Stimulated activated CD4-positive, alpha-beta T cell treated with anti-CD3 and anti-CD28 coated beads, Interleukin-4, amount 100 ng/mL, for 1 hour (primary cell): ENCODE measurements around the gene PDE4D.

Experiments
- DNase-seq: peaks from one replicate; pipeline ENCODE4 v3.0.0-alpha.2; 2020

Gene PDE4D

DNA sequence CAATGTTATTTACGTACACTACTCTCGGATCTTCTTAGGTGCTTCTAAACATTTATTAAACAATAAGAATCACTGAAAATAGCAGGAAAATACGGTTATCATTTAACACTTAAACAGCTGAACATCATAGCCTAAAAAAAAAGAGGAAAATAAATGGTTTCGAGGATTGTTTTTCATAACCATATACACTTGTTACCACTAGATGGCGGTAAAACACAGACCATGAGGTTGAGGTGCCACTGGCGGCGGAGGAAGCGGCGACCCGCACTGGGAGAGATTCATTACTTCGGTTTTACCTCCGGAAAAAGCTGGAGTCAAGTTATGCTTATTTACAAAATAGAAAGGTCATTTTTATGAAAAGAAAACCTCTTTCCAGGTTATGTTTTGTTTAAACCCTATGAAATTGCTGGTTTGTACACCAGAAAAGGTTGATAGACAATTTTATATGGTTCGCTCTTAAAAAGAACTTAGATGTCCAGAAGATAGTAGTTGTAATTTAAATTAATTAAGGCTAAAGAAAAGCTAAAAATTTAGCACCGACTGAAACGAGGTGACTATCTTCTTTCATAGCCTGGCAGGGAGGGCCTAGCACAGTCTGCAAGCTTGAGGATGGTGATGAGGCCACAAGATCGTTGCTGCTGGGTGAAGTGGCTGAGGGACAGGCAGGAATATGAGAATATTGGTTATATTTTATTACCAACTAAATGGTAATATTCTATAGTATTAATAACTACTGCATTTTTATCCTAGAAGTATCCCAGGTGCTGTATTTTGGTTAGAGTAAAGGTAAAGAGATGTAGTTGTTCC lies 704.9 kb downstream of the PDE4D start:
- DNase-seq, result peak; percentile 56

DNA sequence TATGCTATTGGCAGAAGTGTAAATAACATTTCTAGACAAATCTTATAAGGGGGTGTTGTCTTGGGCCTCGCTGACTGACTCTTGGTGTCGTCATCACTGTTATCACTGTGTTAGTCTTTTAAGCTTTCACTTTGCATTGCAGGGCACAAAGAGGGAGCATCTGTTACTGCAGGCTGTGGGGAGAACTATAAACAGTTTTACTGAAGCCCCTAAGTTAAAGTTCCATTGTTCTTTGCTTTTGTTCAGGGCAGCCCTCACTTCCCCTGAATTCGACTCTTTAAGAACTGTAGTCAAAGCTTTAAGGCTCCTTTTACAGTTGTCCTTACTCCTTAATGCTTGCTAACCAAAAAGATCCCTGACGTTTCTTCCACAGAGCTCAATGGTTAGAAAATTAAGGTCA lies 705.7 kb downstream of the PDE4D start:
- no peak for DNase-seq

DNA sequence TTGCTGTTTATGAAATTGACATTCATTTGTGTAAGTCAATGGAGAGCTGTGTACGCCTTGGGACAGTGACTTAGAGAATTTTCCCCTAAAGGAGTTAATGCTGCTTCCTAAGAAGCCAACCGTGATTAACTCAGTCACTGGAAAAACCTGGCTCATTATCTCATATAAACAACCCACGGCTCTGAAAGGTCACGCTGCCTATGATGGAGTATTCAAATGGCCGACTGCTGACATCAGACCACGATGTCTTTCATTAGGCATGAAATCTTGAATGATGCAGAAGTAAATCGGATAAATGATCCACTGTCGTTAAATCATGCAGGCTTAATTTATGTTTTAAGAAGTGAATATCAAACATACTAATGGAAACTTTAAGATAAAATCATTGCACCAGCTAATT lies 706.9 kb downstream of the PDE4D start:
- no peak for DNase-seq

DNA sequence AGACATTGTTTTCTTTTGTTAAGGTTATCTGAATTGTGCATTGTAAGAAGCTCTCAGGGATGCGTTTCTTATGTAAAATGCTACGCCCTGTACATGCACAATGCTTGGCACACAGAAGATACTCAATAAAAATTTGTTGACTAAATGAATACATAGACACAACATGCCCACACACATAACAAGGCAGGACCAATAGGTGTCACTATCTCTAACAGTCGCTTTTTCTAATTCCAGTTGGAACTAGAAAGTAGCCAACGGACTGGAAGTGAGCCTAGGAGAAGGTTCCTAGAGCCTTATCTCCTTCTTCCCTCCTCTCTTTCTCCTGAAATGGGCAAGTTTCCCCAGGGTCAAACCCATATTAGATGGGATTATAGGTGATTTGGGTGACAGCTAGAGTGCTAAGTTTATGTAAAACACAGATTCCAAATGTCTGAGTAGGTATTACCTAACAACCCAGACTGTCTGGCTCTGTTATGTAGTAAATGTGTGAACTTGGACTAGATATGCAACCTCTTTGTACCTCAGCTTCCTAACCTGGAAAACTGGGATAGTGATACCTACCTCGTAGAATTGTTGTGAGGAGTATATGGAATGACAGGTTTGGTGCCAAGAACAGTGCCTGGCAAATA lies 707.7 kb downstream of the PDE4D start:
- no peak for DNase-seq

DNA sequence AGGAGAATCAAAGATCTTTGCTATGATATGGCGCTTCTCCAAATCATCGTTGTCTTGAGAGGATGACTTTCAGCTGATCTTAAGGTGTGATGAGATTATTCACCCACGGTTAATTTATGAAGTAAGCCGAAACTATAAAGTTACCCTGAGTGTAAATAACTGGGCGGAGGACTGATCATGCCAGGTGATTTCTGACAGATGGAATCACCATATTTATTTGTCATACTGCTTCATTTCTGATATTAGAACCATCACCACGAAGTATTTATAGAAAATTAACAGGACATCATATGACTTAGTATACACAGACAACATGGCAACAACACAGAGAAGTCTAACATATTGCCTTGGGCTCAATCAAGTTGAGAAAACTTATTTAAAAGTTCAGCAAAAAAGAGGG lies 708.8 kb downstream of the PDE4D start:
- no peak for DNase-seq

DNA sequence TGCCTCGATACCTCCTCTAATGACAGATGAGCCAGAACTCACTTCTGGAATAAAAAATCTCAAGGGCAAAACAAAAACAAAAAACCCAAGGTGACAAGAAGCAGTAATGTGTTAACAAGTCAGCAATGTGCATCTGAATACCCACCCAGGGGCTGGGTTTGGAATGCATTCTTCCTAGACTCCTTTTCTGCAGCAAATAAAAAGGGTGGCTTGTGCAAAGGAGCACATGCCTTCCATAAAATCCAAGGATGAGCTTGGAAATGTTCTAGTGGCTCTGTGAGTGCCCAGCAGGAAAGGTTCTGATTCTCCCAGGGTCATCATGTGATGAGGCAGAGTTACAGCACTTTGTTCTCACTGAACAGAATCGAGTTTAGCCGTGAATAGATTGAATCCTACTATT lies 710.8 kb downstream of the PDE4D start:
- no peak for DNase-seq

DNA sequence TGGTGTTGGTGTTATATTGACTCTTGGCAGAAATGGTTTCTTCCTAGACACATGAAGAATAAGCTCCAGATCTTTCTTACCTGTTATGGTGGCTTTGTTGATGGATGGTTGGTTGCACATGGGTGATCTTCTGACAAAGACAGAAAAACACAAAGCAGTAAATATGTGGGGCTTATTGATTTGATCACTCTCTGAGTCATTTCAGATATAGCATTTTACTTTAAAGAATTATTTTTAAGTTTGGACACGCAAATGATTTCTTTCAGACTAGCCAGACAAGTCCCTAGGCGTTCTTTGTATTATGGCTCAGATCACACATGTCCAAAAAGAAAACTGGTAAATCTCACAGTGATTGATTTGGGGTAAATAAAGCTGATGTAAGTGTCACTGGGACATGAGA lies 713.0 kb downstream of the PDE4D start:
- no peak for DNase-seq

DNA sequence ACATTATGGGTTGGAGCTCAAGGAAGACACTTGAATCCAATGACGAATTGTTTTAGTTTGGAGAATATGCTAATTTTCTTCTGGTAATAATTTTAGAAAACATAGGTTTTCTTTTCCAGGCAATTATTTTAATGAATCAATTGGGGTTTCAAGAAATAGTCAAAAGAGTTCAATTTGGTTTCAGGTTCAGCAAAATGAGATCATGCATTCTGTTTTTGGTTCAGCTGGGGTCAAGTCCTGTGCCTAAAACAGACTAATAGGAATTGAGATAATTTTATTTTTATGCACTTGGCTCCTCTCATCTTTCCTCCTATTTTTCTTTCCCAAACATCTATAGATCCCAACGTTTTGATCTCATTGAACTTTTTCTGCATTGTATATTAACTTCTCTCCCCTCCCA lies 713.8 kb downstream of the PDE4D start:
- DNase-seq, result no peak

DNA sequence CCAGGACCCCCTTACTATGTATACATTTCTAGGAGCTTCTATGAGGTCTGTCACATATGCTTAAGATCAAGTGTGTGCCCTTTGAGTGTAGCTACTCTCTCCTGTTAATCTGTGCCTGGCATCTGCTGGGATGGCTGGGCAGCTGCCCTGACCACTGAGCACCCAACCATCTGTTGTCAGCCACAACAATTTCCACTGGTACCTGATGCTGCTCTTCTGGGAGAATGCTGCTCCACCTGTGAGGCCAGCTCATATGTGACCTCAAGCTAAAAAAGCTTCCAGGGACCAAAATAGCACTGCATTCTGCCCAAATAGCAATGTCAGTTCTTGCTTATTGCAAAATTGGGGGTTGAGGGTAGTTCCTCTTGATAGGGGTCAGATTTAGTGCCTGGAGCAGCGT lies 715.0 kb downstream of the PDE4D start:
- no peak for DNase-seq

DNA sequence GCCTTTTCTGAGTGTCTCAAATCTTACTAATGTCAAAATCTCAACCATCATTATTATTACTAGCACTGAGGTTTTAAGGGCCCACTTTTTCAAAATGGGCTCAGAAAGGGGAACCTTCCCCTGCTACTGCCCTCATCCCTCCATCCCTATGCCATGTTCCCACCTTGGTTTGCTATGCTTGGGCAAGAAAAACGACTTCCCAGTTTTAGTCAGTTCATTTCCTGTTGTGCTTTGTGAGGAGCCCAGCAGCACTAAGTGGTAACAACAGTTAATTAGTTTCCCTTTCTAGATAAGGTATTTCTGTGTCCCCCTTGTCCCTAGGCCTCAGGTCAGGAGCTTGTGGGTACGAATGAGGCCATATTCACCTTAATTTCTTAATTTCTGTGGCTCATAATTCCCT lies 715.5 kb downstream of the PDE4D start:
- DNase-seq, result no peak

DNA sequence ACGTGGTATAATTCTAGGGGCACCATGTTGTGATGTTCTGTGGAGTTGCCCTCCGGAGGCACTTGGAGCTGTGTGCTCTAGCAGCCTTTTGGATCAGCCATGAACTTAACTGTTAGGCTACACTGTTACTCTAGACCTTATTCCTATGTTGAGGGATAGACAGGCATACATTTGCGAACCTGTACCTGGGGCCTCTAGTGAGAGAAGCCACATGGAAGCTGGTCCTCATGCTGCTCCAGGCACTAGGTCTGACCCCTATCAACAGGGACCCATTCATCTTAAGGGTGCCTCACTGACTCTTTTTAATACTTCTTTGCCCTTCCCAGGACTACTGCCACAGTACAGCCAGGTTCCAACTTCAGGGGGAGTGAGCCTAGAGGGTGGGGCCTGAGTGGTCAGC lies 715.9 kb downstream of the PDE4D start:
- no peak for DNase-seq

DNA sequence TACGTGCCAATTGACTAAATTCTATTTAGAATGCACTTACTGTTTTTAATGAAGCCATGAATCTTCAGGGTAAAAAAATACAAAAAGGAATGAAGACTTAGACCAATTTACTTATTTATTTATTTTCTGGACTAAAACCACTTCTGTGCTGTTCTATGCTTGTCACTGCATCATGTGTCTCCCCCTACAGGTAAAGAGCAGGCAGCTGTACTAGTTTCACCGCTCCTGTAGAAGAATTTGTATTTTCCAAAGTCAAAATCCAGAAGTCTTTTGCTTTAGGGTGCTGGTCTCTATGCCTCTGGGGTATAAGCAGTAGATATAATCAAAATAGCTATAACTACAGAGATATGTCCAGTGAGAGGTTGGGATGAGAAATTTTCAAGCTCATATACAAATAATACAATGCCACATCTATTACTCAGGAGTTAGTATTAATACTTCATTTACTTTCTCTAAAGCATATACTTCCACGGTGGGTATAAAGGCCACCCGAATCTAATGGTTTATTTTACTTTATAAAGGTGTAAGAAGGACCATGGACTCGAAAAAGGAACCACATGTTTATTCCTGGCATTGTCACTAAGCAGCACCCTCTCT lies 719.2 kb downstream of the PDE4D start:
- DNase-seq, result no peak

DNA sequence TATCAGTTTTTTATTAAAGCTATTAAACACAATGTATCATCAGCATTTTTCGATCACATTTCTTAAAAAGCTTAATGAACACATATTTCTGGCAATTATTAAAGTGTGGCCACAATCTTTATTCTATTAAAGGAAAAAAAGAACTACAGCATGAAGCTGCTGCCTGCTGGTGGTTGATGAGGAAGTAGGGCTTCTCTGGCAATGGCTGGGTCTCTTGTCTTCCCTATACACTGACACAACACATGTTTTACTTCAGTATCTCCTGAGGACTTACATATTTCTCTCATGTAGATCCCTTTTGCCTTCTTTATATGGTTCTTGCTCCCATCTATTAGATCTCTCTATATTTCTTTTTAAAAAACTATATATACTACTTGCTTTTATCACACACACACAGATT lies 719.9 kb downstream of the PDE4D start:
- DNase-seq, result no peak

DNA sequence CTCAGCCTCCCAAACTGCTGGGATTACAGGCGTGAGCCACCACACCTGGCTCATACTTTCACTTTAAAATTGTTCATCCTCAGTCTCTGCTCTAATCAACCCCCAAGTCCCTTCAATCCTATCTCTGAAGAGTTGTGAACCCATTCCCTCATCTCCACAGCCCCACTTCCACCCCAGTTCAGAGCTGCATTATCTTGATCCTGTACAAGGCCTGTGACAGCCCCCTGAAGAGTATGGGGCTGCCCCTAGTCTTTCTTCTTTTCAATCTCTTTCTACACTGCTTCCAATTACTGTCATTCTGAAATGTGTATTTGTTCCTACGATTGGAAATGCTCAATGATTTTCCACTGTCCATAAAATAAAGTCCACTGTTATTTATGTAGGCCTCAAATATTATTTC lies 722.4 kb downstream of the PDE4D start:
- DNase-seq, result no peak

DNA sequence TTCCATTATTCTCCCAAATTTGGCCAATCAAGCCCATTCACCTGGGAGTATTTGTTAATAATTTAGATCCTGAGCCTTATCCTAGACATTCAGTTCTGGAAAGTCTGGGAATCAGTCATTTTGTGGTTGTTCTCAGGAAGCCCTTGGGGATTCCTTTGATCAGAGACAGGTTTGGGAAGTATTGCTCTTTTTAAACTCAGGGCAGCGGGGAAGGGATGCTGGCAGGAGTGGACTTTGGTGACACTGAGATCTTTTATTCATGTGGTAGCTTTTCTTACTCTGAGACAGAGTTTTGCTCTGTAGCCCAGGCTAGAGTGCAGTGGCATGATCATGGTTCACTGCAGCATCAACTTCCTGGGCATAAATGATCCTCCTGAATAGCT lies 723.8 kb downstream of the PDE4D start:
- DNase-seq, result no peak

DNA sequence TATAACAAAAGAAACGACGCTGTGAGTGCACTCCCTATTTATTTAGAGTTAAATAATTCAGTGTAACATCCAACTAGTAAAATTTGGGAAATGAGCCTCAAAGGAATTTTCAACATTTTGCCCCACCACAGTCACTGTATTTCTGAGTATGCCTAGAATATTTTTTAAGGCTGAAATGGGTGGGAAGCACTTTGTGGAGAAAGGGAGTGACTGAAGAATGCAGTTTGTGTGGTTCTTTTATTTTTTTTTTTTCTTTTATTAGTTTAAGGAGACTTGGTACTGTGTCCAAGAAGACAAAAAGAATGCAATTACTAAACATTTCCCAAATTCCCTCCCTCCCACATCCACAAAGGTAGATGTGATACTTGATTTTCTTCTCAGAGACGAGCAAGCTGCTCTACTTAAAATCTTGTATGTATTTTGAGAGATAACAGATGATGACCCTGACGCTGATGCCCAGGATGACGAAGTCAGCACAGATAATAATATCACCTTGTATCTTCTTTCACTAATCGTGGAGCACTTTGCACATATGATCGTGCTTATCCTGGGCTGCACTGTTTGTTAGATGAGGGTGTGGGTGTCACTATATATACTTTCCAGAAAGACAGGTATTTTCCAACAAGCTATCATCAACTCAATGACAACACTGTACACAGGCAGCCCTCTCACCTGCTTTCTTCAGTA lies 724.3 kb downstream of the PDE4D start:
- no peak for DNase-seq

DNA sequence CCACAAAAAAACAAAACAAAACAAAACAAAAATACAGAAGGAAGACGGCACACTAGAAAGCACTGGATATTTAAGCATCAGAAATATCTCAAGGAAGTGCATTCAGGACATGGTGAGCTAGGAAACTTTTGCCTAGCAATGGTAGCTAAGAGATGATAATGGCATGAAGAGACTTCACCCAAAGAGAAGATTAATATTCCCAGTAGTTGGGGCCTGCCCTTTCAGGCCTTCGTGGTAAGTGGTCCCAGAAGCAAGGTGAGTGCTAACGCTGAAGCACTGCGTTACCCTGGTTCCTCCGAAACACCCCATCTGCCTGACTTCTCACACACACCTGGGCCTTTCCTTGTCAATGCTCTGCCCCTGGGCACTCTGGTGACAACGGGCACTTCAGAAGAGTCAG lies 725.5 kb downstream of the PDE4D start:
- no peak for DNase-seq

DNA sequence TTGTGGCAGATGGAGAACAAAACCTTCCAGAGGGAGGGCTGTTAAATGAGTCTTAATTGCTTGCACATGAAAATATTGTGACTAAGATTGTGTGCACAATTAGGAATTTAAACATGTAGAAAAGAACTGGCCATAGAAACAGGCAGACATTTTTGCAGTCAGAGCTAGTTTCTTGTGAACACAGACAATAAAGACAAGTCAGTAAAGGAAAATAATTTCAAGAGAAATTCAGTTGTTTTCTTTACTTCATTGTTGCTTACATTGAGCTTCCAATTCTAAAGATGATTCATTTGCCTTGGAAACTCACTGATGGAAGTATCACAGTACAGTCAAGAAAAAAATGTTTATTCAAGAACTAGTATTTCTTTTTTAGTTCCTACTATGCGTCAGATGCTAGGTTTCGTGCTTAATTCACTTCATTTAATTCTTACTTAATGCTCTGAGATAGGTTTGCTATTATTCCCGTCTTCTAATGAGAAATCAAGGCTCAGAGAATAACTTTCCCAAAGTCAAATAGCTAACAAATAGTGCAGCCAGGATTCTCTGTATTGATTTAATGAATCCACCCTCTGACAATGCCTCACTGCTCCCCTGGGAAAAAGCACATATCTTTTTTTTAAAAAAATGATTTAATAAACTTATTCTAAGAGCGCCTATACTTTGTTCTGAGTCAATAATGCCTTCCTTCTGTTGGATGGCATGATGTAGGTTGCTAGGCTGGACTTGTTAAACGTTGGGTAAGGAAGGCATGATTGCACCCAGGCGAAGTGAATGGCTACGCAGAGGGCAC lies 729.3 kb downstream of the PDE4D start:
- no peak for DNase-seq

DNA sequence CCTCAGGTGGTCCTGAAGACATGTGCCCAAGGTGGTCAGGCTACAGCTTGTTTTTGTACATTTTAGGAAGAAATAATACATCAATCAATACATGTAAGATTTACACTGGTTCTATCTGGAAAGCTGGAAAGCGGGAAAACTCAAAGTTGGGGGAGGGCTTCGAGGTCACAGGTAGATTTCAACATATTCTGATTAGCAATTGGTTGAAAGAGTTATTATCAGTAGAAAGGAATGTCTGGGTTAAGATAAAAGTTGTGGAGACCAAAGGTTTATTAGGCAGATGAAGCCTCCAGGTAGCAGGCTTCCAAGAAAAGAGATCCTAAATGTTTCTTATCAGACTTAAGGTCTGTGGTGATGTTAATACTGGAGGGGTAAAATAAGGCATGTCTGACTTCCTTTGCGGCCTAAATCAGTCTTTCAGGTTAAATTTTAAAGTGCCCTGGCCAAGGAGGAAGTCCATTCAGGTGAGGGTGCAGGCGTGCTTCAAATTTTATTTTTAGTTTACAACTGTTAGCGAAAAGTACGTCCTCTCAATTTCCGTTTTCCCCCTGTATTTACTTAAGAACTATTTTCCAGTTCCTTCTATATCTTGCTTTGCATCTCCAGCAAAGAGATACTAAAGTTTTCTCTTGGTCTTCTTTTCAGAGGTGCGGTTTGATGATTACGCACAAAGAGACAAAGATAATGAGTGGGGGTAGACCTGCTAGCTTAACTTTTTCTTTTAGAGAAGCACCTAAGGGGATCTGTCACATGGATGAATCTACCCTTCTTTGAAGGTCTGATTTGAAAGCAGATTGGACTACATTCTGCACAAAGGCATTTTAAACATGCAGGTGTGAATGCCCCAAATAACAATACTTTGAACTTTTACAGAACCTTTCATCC lies 732.1 kb downstream of the PDE4D start:
- no peak for DNase-seq

DNA sequence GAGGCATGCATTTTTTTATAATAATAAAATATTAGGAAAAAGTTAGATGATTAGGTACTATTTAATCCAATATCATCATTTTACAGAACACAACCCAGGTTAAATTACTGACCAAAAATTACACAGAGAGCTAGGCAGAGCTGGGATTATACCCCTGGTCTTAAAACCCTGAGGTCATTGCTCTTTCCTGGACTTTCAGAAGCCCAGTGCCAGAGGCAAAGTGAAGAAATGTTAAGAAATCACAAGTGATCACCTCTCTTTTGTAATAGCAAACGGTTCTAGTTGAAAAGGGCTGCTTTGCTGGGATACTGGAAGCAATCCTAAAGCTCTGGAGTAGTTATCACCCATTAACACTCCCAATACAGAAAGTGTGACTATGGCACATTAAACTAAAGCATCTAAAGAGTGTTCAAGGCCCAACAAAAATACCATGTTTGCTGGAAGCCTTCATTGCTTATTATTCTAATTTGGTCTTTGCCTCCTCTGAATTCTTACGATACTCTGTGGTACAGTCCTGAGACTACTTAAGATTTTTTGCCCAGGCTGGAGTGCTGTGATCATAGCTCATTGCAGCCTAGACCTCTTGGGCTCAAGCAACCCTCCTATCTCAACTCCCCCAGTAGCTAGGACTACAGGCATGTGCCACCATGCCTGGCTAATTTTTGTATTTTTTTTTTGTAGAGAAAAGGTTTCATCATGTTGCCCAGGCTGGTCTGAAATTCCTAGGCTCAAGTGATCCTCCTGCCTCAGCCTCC lies 734.7 kb downstream of the PDE4D start:
- DNase-seq, result no peak

DNA sequence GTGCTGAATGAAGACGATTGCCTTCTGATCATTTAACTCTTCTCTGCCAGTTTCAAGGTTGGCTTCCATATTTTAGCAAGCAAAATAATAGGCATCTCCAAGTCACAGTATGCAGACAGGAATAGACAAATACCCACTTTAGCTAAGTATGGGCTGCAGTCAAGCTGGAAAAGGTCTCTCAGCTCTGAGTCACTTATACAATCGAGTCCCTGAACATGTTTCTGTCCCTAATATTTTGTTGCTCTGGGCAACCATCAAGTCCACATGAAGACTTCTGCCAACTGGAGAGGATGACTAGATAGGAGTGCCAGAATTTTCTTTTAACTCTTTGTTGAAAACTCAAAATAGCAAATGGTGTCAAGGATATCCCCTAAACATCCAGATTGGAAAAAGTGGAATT lies 735.4 kb downstream of the PDE4D start:
- no peak for DNase-seq
